Stomach smooth muscle (tissue), 2 donors: Measurements from ENCODE around the gene BDKRB2.
"Not testable (repeated sequence)": the region's sequence is repeated elsewhere in the genome, so short reads cannot be mapped to it uniquely, and the experiment has no call there.

ENCODE experiments used
- H3K27ac ChIP-seq: one replicate; pipeline ENCODE4 v1.7.0; 2013; ENCODE audit warnings: mild to moderate bottlenecking, low read length, inconsistent platforms
- H3K27me3 ChIP-seq, 2 donors: one replicate each; pipeline ENCODE4 v1.7.0; 2013; ENCODE audit warnings: low read length in 2 of 2; ENCODE audit not compliant: insufficient read depth in 2 of 2, control insufficient read depth in 1 of 2
- H3K36me3 ChIP-seq, 2 donors: one replicate each; pipeline ENCODE4 v1.7.0; 2013; ENCODE audit warnings: low read length in 2 of 2; ENCODE audit not compliant: control insufficient read depth in 2 of 2, insufficient read depth in 2 of 2
- H3K4me1 ChIP-seq: one replicate; pipeline ENCODE4 v1.7.0; 2013; ENCODE audit warnings: low read length; ENCODE audit not compliant: control insufficient read depth, insufficient read depth
- H3K4me3 ChIP-seq, 2 donors: one replicate each; pipeline ENCODE4 v1.7.0; 2013; ENCODE audit warnings: low read length in 2 of 2
- H3K9ac ChIP-seq, 2 donors: one replicate each; pipeline ENCODE4 v1.7.0; 2013; ENCODE audit warnings: low read length in 2 of 2, mild to moderate bottlenecking in 1 of 2
- H3K9me3 ChIP-seq, 2 donors: one replicate each; pipeline ENCODE4 v1.7.0; 2013; ENCODE audit warnings: low read length in 2 of 2; ENCODE audit not compliant: control insufficient read depth in 2 of 2
- donor health status: healthy.
- donor health status: Pancreatic carcinoma.

BDKRB2 gene

DNA sequence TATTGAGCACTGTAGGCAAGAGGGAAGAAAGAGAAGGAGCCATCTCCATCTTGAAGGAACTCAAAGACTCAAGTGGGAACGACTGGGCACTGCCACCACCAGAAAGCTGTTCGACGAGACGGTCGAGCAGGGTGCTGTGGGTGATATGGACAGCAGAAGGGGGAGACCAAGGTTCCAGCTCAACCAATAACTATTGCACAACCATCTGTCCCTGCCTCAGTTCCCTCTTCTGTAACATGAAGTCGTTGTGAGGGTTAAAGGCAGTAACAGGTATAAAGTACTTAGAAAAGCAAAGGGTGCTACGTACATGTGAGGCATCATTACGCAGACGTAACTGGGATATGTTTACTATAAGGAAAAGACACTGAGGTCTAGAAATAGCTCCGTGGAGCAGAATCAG, 37.5 kb downstream of the BDKRB2 start:
- Histone ChIP-seq H3K4me3 (no peak overlapping the region), H3K27me3 (no peaks in the 10 kb centered on the region), H3K9ac (no peak overlapping the region), H3K36me3 (no peaks in the 10 kb centered on the region), H3K4me1 (no peaks in the 10 kb centered on the region), H3K9me3 (no peaks in the 10 kb centered on the region), H3K27ac (no peak overlapping the region)

- H3K27ac ChIP-seq, result no peak overlapping the region
- H3K9me3 ChIP-seq, result no peaks in the 10 kb centered on the region
- H3K27me3 ChIP-seq, result no peaks in the 10 kb centered on the region
- no peak overlapping the region for H3K4me3 ChIP-seq
- no peaks in the 10 kb centered on the region for H3K36me3 ChIP-seq
- H3K4me1 ChIP-seq, result peaks cover 2% of the 10 kb centered on the region
- no peak overlapping the region for H3K9ac ChIP-seq
Observed at GRCh38 chr14:96243785-96244184, 39.1 kb downstream of the BDKRB2 start.

- not testable (repeated sequence) for H3K9me3 ChIP-seq, H3K9ac ChIP-seq, H3K27me3 ChIP-seq, H3K4me1 ChIP-seq, H3K27ac ChIP-seq, H3K36me3 ChIP-seq, H3K4me3 ChIP-seq
Observed at GRCh38 chr14:96245074-96245473, 40.4 kb downstream of the BDKRB2 start.

DNA sequence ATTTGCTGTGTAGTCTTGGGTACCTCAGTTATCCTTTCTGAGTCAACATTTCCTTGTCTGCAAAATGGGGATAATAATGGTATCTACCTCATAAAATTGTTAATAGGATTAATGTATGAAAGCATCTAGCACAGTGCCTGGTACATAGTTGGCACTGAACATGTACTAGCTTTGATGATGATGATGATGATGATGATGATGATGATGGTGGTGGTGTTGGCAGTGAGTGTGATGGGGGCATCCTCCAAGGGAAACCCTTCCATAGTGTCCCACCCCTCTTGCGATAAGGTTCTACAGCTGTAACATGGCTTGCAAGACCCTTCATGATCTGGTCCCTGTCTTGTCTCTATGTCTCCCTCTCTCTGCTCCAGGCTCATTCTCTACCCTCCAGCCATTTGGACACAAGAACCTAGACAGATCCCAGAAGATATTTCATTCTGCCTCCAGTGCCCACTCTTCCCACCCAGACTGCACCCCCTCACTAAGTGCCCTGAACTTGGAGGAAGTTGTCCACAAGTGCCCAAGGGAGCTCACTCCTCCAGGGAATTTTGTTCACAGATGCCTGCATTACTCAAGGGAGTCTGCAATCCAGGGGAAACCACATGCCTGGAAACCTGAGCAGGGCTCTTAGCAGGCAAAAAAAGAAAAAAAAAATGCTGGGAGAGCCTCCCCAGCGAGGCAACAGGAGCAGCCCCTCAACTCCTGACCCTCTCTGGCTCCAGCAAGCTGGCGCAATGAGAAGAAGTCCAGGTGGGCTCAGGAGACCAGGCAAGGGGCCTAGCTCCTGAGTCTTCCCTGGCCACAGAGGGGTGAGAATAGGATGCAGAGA, 41.3 kb downstream of the BDKRB2 start:
- H3K4me3 ChIP-seq, result no peak overlapping the region
- no peaks in the 10 kb centered on the region for H3K9me3 ChIP-seq
- no peaks in the 10 kb centered on the region for H3K36me3 ChIP-seq
- H3K27me3 ChIP-seq, result no peaks in the 10 kb centered on the region
- H3K27ac ChIP-seq, result no peak overlapping the region
- no peak overlapping the region for H3K9ac ChIP-seq
- peaks cover 2% of the 10 kb centered on the region for H3K4me1 ChIP-seq

DNA sequence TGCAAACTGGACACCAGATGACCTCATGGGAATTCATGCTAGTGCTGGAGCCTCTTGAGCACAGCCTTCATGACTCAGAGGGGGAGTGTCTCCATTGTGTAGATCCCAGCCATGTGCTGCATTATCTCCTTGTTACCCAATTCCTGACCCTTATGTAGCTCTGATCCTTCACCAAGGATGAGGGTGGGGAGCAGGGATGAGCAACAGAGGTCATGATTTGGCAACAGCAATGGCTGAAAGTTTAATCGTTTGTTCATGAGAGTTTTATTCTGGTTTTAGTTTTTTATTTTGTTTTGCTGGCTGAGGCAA, 41.9 kb downstream of the BDKRB2 start:
- Histone ChIP-seq H3K4me3 (no peak overlapping the region), H3K9me3 (no peaks in the 10 kb centered on the region), H3K27me3 (no peaks in the 10 kb centered on the region), H3K27ac (no peak overlapping the region), H3K4me1 (peaks cover 2% of the 10 kb centered on the region), H3K36me3 (no peaks in the 10 kb centered on the region), H3K9ac (no peak overlapping the region)

GRCh38 chr14:96247031-96247430, 42.4 kb downstream of the BDKRB2 start:
- peaks cover 2% of the 10 kb centered on the region for H3K4me1 ChIP-seq
- no peaks in the 10 kb centered on the region for H3K36me3 ChIP-seq
- H3K4me3 ChIP-seq, result no peak overlapping the region
- no peak overlapping the region for H3K9ac ChIP-seq
- no peak overlapping the region for H3K27ac ChIP-seq
- no peaks in the 10 kb centered on the region for H3K9me3 ChIP-seq
- no peaks in the 10 kb centered on the region for H3K27me3 ChIP-seq

GRCh38 chr14:96249029-96249428, 44.4 kb downstream of the BDKRB2 start:
- H3K27me3 ChIP-seq, result no peaks in the 10 kb centered on the region
- H3K36me3 ChIP-seq, result no peaks in the 10 kb centered on the region
- H3K9ac ChIP-seq, result no peak overlapping the region
- no peak overlapping the region for H3K4me3 ChIP-seq
- H3K27ac ChIP-seq, result no peak overlapping the region
- H3K9me3 ChIP-seq, result no peaks in the 10 kb centered on the region
- peaks cover 11% of the 10 kb centered on the region for H3K4me1 ChIP-seq

- H3K36me3 ChIP-seq, result no peaks in the 10 kb centered on the region
- no peaks in the 10 kb centered on the region for H3K9me3 ChIP-seq
- H3K27me3 ChIP-seq, result no peaks in the 10 kb centered on the region
- H3K4me3 ChIP-seq, result no peak overlapping the region
- H3K9ac ChIP-seq, result no peak overlapping the region
- H3K27ac ChIP-seq, result no peak overlapping the region
- H3K4me1 ChIP-seq, result peaks cover 20% of the 10 kb centered on the region
Observed at GRCh38 chr14:96250485-96250884, 45.8 kb downstream of the BDKRB2 start.

DNA sequence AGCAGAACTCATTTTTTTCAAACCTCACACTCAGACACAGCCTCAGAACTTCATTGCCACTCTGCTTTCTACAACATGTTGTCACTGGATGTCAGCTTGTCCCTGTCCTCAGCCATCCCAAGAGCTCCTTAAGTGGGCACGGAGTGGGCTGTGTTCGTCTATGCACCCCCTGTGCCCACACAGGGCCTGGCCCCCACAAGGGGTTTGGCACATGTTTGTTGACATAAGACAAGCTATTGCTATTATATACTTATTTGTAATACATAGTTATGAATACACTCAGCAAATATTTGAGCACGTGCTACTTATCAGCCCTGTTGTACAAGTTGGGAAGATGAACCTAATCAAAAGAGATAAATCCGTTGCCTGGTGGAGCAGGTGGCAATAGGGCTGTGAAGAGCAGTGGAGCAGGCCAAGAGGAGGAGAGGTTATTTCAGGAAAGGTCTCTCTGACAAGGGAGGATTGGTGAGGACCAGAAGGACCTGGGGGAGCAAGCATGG, 47.1 kb downstream of the BDKRB2 start:
- Histone ChIP-seq H3K9me3 (no peaks in the 10 kb centered on the region), H3K4me1 (peaks cover 27% of the 10 kb centered on the region), H3K4me3 (no peak overlapping the region), H3K36me3 (no peaks in the 10 kb centered on the region), H3K9ac (no peak overlapping the region), H3K27me3 (no peaks in the 10 kb centered on the region), H3K27ac (no peak overlapping the region)

DNA sequence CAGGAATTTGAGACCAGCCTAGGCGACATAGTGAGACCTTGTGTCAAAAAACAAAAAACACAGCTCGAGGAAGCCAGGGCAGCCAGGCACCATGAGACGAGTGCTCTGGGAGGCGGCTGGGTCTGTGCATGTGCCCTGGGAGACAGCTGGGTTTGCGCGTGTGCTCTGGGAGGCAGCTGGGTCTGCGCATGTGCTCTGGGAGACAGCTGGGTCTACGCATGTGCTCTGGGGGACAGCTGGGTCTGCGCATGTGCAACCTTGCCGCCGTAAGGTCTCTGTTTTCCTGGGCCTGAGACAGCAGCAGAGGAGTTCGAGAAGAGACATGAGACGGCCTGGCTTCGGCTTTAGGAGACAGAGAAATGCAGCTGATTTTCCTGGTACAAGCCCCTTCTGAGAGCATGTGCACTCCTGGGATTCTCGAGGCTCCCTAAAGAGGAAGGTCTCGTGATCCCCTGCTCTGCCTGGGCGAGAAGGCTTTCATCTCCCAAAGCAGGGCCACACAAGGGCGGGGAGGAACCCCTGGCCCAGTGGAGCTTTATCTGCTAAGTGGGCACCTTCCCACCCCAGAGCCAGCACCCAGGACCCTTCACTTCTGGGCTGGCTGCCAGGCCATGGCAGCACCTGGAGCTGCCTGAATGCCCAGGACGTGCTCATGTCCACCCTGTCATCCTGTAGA, 47.8 kb downstream of the BDKRB2 start:
- Histone ChIP-seq H3K4me3 (no peak overlapping the region), H3K36me3 (no peaks in the 10 kb centered on the region), H3K9ac (no peak overlapping the region), H3K4me1 (peaks cover 27% of the 10 kb centered on the region), H3K9me3 (no peaks in the 10 kb centered on the region), H3K27me3 (no peaks in the 10 kb centered on the region), H3K27ac (no peak overlapping the region)

GRCh38 chr14:96252999-96253539, 48.4 kb downstream of the BDKRB2 start:
- Histone ChIP-seq H3K9me3 (no peaks in the 10 kb centered on the region), H3K4me3 (no peak overlapping the region), H3K9ac (no peak overlapping the region), H3K36me3 (no peaks in the 10 kb centered on the region), H3K4me1 (peaks cover 27% of the 10 kb centered on the region), H3K27ac (no peak overlapping the region), H3K27me3 (no peaks in the 10 kb centered on the region)
